Measurements from ENCODE around the gene KPNA6.

Gene KPNA6

DNA sequence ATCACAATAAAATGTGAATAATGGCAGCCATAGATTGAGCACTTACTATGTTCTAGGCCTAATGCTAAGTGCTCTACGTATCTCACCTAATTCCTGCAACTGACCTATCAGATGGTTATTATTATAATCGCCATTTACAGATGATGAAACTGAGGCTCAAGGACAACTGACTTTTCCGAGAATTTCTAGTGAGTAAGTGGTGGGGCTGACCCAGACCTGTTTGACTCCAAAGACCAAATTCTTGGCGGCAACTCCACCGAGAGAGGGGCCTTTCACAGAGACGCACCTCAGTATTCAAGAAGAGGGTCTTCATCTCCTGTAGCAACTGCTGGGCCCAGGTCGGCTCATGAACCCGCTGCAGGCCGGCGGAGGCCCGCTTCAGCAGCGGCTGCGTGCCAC, 113.7 kb downstream of the KPNA6 start:
- DNase-seq, result no peak

DNA sequence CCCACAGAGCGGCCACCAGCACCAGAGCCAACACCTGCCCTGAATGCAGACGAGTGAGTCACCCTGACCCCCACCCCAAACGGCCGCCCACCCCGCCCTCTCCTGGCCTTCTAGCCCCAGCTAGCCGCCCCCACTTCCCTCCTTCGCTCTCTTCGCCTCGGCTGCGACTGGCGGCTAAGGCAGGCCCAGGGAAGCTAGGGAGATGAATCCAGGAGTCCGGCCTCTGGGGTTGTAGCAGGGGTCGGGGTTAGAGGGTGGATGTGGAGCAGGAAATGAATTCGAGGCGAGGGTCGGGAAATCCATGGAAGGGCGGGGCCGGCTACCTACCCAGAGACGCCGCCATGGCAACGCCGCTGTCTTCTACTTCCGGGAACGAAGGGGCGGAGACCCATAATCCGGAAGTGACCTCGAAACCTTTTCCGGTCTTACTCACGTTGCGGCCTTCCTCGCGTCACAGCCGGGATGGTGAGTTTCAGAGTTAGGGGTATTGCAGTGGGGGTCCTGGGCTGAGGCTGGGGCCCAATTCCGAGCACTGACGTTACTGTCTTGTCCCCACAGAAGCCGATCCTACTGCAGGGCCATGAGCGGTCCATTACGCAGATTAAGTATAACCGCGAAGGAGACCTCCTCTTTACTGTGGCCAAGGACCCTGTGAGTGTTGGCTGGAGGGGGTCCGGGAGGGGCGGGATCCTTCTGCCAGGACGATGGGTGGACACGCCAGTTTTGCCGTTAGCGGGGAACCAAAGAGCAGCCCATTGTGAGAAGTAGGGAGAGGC, 114.3 kb downstream of the KPNA6 start, which contains the start of the genes EIF3I and TMEM234:
Gene EIF3I, plus strand, starts transcription at position 428 of the 776 bp plus-strand sequence. Its CDS starts 35 bp downstream, at position 463.
Gene TMEM234, minus strand, starts transcription at position 374 of the 776 bp plus-strand sequence. Its CDS starts 31 bp downstream, at position 343.
- peak; percentile 91 to 95 for DNase-seq

DNA sequence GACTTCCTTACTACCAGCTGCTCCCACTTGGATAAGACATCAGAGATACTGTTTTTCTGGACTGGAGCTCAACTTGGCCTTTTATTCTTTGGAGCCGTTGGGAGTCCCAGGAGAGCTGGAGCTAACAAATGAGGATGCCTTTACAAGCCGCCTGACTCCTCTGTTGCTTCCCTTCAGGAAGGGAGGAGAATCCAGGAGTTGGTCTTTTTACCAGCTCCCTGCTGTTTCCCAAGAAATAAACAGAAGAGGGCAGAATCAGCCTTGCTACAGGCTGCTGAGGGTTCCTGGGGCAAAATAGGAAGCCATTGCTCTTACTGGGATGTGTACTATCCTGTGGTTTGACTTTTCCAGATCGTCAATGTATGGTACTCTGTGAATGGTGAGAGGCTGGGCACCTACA, 115.8 kb downstream of the KPNA6 start:
- DNase-seq, result no peak

DNA sequence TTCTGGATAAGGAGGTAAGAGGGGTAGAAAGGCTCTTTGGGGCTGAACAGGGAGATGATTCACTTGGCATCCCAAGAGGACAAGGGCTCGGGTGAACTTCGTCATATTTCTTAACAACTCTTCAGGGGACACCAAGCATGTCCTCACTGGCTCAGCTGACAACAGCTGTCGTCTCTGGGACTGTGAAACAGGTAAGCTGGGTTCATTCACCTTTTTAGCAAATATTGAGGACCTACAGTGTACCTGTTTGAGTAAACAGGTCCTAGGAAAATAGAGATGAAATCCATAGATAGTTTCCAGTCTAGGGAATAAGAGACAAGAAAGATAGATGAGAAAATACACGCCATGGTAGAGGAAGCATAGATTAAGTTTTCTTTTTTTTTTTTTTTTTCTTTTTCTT, 116.4 kb downstream of the KPNA6 start:
- DNase-seq, result no peak
